Loucy (cell line): ENCODE measurements around the gene CD4.

ENCODE experiments used
- H2AFZ ChIP-seq: fragments of 200-600 bp; sonication (generic); 2 replicates; pipeline ENCODE4 v1.6.0; 2016; ENCODE audit warnings: antibody characterized with exemption, mild to moderate bottlenecking, low read length, moderate library complexity
- H3F3A ChIP-seq: fragments of 200-600 bp; 2 replicates; pipeline ENCODE4 v1.6.0; 2016; ENCODE audit warnings: antibody characterized with exemption, low read depth, mild to moderate bottlenecking
- H3K27me3 ChIP-seq: fragments of 200-600 bp; sonication (generic); 2 replicates; pipeline ENCODE4 v1.6.1; 2014; ENCODE audit warnings: low read length, mild to moderate bottlenecking; ENCODE audit not compliant: insufficient read depth, poor library complexity, severe bottlenecking
- H3K36me3 ChIP-seq: fragments of 200-600 bp; sonication (generic); 2 replicates; pipeline ENCODE4 v1.6.1; 2016; ENCODE audit warnings: low read length; ENCODE audit not compliant: insufficient read depth
- H3K4me1 ChIP-seq: fragments of 200-600 bp; sonication (generic); 2 replicates; pipeline ENCODE4 v1.5.1; 2014; ENCODE audit warnings: low read length, mild to moderate bottlenecking; ENCODE audit not compliant: insufficient read depth, poor library complexity, severe bottlenecking
- H3K4me2 ChIP-seq: fragments of 200-600 bp; sonication (generic); 2 replicates; pipeline ENCODE4 v1.6.0; 2014; ENCODE audit warnings: antibody characterized with exemption, low read length, low read depth, mild to moderate bottlenecking; ENCODE audit not compliant: poor library complexity, severe bottlenecking
- H3K4me3 ChIP-seq: fragments of 200-600 bp; sonication (generic); 2 replicates; pipeline ENCODE4 v1.5.1; 2014; ENCODE audit warnings: low read length, mild to moderate bottlenecking, mixed read lengths; ENCODE audit not compliant: poor library complexity, severe bottlenecking
- H3K79me2 ChIP-seq: fragments of 200-600 bp; sonication (generic); 2 replicates; pipeline ENCODE4 v1.6.1; 2014; ENCODE audit warnings: low read length; ENCODE audit not compliant: insufficient read depth
- H3K9ac ChIP-seq: fragments of 200-600 bp; sonication (generic); 2 replicates; pipeline ENCODE4 v1.6.0; 2014; ENCODE audit warnings: mild to moderate bottlenecking, low read depth, low read length, moderate library complexity; ENCODE audit not compliant: poor library complexity, severe bottlenecking
- H3K9me2 ChIP-seq: fragments of 200-600 bp; sonication (generic); replicated peaks from 2 replicates; pipeline ENCODE4 v1.6.1; 2016; ENCODE audit warnings: low read depth, low read length, mixed read lengths
- H3K9me3 ChIP-seq: fragments of 200-600 bp; sonication (generic); 2 replicates; pipeline ENCODE4 v1.6.1; 2014; ENCODE audit warnings: mild to moderate bottlenecking, antibody characterized with exemption, low read length, low read depth; ENCODE audit not compliant: insufficient read depth
- H4K20me1 ChIP-seq: fragments of 200-600 bp; sonication (generic); 2 replicates; pipeline ENCODE4 v1.6.0; 2014; ENCODE audit warnings: antibody characterized with exemption, low read length, mild to moderate bottlenecking; ENCODE audit not compliant: insufficient read depth, poor library complexity, severe bottlenecking
- EZH2phosphoT487 ChIP-seq: fragments of 200-600 bp; IDR thresholded peaks from 2 replicates; pipeline ENCODE4 v1.6.1; 2018; ENCODE audit warnings: antibody characterized with exemption, mild to moderate bottlenecking, moderate library complexity, borderline replicate concordance
- TF ChIP-seq, protein P1 (sequence below): fragments of 200-600 bp; sonication (generic); conservative IDR thresholded peaks from 2 replicates; pipeline ENCODE4 v1.5.1; 2014; ENCODE audit warnings: mild to moderate bottlenecking, antibody characterized with exemption, low read length

The CD4 gene

DNA sequence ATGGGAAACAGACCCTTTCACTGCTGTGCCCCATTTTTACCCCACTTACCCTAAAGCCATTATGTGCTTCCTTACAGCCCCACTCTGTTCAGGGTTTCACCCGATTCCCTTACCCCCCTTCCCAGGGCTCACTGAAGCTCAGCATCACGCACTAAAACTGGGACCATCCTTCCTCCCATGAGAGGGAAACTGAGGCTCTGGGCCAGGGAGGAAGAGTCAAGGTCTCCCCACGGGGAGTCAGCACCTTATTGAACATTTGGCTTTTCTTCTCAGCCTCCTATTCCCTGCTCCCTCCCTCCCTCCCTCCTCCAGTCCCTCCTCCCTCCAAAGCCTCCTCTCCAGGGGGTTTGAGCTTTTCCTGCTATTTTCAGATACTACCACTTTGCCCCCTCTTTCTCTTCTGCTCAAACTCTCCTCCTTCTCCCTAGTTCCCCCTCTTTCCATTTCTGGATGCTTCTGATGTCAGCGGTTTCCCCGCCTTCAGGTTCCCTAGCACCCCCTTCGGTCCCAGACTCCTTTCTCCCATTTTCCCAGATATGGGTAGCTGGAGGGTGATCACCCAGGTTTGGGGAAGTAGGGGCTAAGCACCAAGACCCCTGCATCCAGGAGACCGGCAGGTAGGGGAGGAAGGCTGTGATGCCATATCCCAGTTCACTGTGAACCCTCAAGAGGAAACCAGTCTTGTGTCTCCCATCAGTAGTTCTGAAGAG, 33.3 kb downstream of the CD4 start:
- Histone ChIP-seq H3K4me1 (peaks cover 35% of the 10 kb centered on the region), H3K79me2 (no peaks in the 10 kb centered on the region), H3K27me3 (no peaks in the 10 kb centered on the region), H4K20me1 (no peaks in the 10 kb centered on the region), H3F3A (no peaks in the 10 kb centered on the region), H3K4me3 (peak overlapping the region; percentile 65), H3K4me2 (peak overlapping the region; percentile 80), H3K9me2 (no peaks in the 10 kb centered on the region), H2AFZ (no peak overlapping the region), H3K9ac (peak overlapping the region; percentile 67), H3K9me3 (no peaks in the 10 kb centered on the region), H3K36me3 (no peaks in the 10 kb centered on the region)
- TF ChIP-seq, protein P1, sequence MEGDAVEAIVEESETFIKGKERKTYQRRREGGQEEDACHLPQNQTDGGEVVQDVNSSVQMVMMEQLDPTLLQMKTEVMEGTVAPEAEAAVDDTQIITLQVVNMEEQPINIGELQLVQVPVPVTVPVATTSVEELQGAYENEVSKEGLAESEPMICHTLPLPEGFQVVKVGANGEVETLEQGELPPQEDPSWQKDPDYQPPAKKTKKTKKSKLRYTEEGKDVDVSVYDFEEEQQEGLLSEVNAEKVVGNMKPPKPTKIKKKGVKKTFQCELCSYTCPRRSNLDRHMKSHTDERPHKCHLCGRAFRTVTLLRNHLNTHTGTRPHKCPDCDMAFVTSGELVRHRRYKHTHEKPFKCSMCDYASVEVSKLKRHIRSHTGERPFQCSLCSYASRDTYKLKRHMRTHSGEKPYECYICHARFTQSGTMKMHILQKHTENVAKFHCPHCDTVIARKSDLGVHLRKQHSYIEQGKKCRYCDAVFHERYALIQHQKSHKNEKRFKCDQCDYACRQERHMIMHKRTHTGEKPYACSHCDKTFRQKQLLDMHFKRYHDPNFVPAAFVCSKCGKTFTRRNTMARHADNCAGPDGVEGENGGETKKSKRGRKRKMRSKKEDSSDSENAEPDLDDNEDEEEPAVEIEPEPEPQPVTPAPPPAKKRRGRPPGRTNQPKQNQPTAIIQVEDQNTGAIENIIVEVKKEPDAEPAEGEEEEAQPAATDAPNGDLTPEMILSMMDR = no peak
- TF ChIP-seq EZH2phosphoT487 = no peak

DNA sequence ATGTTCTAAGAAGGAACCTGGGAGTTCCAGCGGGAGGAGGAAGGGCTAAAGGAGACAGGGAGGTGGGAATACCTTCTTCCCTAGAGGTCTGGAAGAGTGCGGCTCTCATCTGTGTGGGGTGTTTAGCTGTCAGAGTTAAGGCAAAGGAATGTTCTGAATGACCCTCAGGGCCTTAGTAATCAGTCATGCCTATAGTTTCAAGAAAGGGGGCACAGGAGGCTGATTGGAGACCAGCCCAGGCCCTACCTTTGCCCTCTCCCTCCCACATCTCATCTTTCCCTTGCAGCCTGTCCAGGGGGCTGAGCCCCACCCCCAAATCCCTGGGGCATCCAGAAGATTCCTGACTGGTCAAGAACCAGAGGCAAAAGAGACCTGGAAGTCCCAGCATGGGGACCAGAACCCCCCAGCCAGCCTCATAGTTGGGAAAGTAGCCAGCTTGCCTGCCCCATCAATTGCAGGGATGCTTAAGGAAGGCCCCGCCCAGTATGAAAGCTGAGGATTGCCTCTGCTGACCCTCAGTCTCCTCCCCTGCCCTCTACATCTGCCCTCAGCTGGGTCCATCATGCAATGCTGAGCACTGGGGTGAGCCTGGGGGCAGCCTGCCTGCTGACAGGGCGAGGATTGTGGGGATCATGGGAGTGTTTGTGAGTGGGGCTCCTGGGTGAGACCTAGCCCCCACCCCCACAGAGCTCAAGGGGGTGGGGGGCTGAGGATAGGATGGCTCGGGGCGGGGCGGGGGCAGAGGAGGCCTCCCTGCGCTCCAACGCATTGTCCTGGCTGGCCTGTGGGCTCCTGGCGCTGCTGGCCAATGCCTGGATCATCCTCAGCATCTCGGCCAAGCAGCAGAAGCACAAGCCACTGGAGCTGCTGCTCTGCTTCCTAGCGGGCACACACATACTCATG, 34.1 kb downstream of the CD4 start:
- no peak overlapping the region for H3K4me3 ChIP-seq
- TF ChIP-seq EZH2phosphoT487 = no peak
- TF ChIP-seq, protein P1 = no peak
- no peak overlapping the region for H3K9ac ChIP-seq
- H2AFZ ChIP-seq = no peak overlapping the region
- H3K4me1 ChIP-seq = peaks cover 36% of the 10 kb centered on the region
- H3K79me2 ChIP-seq = peaks cover 5% of the 10 kb centered on the region; the same call in 1 of the 2 replicates
- no peaks in the 10 kb centered on the region for H4K20me1 ChIP-seq
- H3K9me3 ChIP-seq = no peaks in the 10 kb centered on the region
- H3K4me2 ChIP-seq = no peak overlapping the region
- no peaks in the 10 kb centered on the region for H3K9me2 ChIP-seq
- no peaks in the 10 kb centered on the region for H3F3A ChIP-seq
- no peaks in the 10 kb centered on the region for H3K27me3 ChIP-seq
- H3K36me3 ChIP-seq = no peaks in the 10 kb centered on the region

DNA sequence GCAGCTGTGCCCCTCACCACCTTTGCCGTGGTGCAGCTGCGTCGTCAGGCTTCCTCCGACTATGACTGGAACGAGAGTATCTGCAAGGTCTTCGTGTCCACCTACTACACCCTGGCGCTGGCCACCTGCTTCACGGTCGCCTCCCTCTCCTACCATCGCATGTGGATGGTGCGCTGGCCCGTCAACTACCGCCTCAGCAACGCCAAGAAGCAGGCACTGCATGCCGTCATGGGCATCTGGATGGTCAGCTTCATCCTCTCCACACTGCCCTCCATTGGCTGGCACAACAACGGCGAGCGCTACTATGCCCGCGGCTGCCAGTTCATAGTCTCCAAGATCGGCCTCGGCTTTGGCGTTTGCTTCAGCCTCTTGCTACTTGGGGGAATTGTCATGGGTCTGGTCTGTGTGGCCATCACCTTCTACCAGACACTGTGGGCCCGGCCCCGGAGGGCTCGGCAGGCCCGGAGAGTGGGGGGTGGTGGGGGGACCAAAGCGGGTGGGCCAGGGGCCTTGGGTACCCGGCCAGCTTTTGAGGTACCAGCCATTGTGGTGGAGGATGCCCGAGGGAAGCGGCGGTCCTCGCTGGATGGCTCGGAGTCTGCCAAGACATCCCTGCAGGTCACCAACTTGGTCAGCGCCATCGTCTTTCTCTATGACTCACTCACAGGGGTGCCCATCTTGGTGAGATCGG, 34.9 kb downstream of the CD4 start:
- no peaks in the 10 kb centered on the region for H3K27me3 ChIP-seq

More for the DNA sequence above, 34.9 kb downstream of the CD4 start:
- no peak overlapping the region for H2AFZ ChIP-seq
- H3K9me2 ChIP-seq = no peaks in the 10 kb centered on the region
- H3F3A ChIP-seq = no peaks in the 10 kb centered on the region
- H4K20me1 ChIP-seq = no peaks in the 10 kb centered on the region
- no peaks in the 10 kb centered on the region for H3K9me3 ChIP-seq
- peaks cover 12% of the 10 kb centered on the region; the same call in 1 of the 2 replicates for H3K79me2 ChIP-seq
- no peak overlapping the region for H3K9ac ChIP-seq
- no peak overlapping the region for H3K4me2 ChIP-seq
- no peaks in the 10 kb centered on the region for H3K36me3 ChIP-seq
- TF ChIP-seq EZH2phosphoT487 = no peak
- TF ChIP-seq, protein P1 = no peak
- H3K4me1 ChIP-seq = peaks cover 31% of the 10 kb centered on the region
- H3K4me3 ChIP-seq = no peak overlapping the region
